ENCODE results near the gene SOD1. TPM values are rescaled to one million over a fixed set of nuclear protein-coding genes. Genes with fewer than 3 reads are reported as not detected.

Gene SOD1
- total RNA-seq, 1 experiment from 2014 or later: 227 TPM

DNA sequence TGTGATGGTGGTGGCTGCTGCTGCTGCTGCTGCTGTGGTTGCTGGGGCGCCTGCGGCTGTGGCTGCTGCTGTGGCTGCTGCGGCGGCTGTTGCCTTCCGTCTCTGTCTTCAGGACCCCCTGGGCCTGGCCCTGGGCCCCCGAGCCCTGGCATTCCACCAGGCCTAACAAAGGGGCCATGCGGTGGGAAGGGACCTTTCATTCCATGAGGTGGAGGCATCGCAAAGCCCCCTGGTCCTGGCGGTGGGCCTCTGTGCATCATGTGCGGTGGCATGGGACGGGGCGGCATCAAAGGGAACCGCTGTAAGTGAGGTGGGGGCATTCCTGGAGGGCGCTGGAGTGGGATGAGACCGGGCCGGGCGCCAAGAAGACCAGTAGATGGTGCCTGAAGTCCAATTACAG is 12.4 kb downstream of the SOD1 start:
- Mint-ChIP-seq H3K9me3 (ENCODE audit: unreplicated experiment) (no peaks in the 10 kb centered on the region), H3K4me3 (ENCODE audit: unreplicated experiment) (peak overlapping the region; percentile 29), H3K27ac (ENCODE audit: unreplicated experiment) (no peak overlapping the region), H3K4me1 (ENCODE audit: low read depth, unreplicated experiment) (peaks cover 6% of the 10 kb centered on the region), H3K27me3 (ENCODE audit: insufficient read depth, unreplicated experiment) (no peaks in the 10 kb centered on the region), H3K36me3 (ENCODE audit: insufficient read depth, unreplicated experiment) (peaks cover 56% of the 10 kb centered on the region)
- Histone ChIP-seq H3K4me3 (ENCODE audit: low read depth, low read length) (no peak overlapping the region), H3K27me3 (replicated peaks; ENCODE audit: control insufficient read depth, insufficient read depth, low read length) (no peaks in the 10 kb centered on the region), H3K4me1 (no peaks in the 10 kb centered on the region; the same call in 1 of the 2 replicates), H3K36me3 (ENCODE audit: control insufficient read depth, insufficient read depth, low read length) (peaks cover 4% of the 10 kb centered on the region; the same call in 1 of the 2 replicates), H3K9me3 (no peaks in the 10 kb centered on the region)
- no peak for DNase-seq
- CTCF ChIA-PET: no interaction called here
- TF ChIP-seq, protein P1, sequence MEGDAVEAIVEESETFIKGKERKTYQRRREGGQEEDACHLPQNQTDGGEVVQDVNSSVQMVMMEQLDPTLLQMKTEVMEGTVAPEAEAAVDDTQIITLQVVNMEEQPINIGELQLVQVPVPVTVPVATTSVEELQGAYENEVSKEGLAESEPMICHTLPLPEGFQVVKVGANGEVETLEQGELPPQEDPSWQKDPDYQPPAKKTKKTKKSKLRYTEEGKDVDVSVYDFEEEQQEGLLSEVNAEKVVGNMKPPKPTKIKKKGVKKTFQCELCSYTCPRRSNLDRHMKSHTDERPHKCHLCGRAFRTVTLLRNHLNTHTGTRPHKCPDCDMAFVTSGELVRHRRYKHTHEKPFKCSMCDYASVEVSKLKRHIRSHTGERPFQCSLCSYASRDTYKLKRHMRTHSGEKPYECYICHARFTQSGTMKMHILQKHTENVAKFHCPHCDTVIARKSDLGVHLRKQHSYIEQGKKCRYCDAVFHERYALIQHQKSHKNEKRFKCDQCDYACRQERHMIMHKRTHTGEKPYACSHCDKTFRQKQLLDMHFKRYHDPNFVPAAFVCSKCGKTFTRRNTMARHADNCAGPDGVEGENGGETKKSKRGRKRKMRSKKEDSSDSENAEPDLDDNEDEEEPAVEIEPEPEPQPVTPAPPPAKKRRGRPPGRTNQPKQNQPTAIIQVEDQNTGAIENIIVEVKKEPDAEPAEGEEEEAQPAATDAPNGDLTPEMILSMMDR (IDR thresholded peaks at IDR 0.05; ENCODE audit: insufficient read depth in 1 of 2, low read depth in 1 of 2, low read length in 1 of 2, severe bottlenecking in 1 of 2, unreplicated experiment in 1 of 2): no peak
- no TSS peak for BruUV-seq (replicated peaks)
- intact Hi-C loops (cut with micrococcal nuclease; ENCODE audit: unreplicated experiment): no loop called here
- POLR2A ChIA-PET: no interaction called here

DNA sequence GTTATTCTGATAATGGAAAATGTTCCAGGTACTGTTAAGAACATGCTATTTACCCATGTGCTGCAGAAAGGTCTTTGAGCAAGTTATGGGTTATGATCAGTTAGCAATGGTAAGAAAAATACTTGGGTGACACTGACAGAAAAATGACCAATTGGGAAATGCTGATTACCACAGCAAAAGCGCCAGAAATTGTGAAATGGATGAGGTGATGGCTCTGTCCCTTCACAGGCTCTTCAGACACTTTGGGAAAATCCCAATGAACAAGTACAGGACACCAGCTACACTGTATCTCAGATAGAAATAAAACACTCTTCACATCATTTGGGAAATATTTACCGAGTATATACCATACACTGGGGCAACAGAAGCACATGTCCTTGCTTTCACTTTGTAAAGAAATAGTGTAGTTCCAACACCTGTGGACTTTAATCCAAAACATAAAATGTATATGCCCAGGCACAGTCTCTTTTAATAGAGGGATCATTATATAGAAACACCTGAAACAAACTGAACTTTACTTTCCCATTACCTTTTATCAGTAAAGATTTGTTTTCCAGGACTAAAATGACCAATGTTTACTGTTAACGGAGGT is 13.9 kb downstream of the SOD1 start:
- intact Hi-C loops (cut with micrococcal nuclease; ENCODE audit: unreplicated experiment): no loop called here
- ChIA-PET POLR2A (no interaction called here), CTCF (no interaction called here)
- H3K27me3 ChIP-seq (replicated peaks; ENCODE audit: control insufficient read depth, insufficient read depth, low read length): no peaks in the 10 kb centered on the region
- no peaks in the 10 kb centered on the region for H3K4me1 ChIP-seq
- H3K4me3 Mint-ChIP-seq (ENCODE audit: unreplicated experiment): no peak overlapping the region
- H3K27me3 Mint-ChIP-seq (ENCODE audit: insufficient read depth, unreplicated experiment): no peaks in the 10 kb centered on the region
- H3K36me3 ChIP-seq (ENCODE audit: control insufficient read depth, insufficient read depth, low read length): peaks cover 2% of the 10 kb centered on the region; the same call in 1 of the 2 replicates
- peaks cover 41% of the 10 kb centered on the region for H3K36me3 Mint-ChIP-seq (ENCODE audit: insufficient read depth, unreplicated experiment)
- no peak overlapping the region for H3K27ac Mint-ChIP-seq (ENCODE audit: unreplicated experiment)
- no TSS peak for BruUV-seq (replicated peaks)
- TF ChIP-seq, protein P1 (IDR thresholded peaks at IDR 0.05; ENCODE audit: insufficient read depth in 1 of 2, low read depth in 1 of 2, low read length in 1 of 2, severe bottlenecking in 1 of 2, unreplicated experiment in 1 of 2): no peak
- no peak for DNase-seq
- no peaks in the 10 kb centered on the region for H3K9me3 Mint-ChIP-seq (ENCODE audit: unreplicated experiment)
- H3K9me3 ChIP-seq: no peaks in the 10 kb centered on the region
- H3K4me1 Mint-ChIP-seq (ENCODE audit: low read depth, unreplicated experiment): peaks cover 6% of the 10 kb centered on the region
- no peak overlapping the region for H3K4me3 ChIP-seq (ENCODE audit: low read depth, low read length)

DNA sequence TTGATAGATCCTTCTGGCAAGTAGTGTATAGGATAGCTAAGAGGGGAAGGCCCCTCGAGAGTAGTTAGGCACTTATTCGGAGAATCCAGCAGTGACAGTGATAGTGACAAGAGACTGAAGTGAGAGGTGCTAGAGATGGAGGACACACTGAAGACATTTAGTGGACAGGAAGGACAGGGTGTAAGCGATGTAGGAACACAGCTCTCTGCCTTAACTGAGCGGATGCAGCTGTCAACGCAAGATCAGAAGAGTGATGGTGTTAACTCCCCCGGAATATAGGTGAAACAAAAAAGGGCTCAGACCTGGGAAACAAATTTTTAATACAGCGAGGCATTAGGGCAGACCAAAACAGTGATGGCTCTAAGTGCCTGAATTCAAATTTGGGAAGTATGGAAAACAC is 15.8 kb downstream of the SOD1 start:
- H3K4me1 ChIP-seq: no peaks in the 10 kb centered on the region
- H3K36me3 Mint-ChIP-seq (ENCODE audit: insufficient read depth, unreplicated experiment): peaks cover 29% of the 10 kb centered on the region
- no peaks in the 10 kb centered on the region for H3K9me3 ChIP-seq
- DNase-seq: no peak
- H3K4me3 Mint-ChIP-seq (ENCODE audit: unreplicated experiment): no peak overlapping the region
- ChIA-PET CTCF (no interaction called here), POLR2A (no interaction called here)
- peaks cover 2% of the 10 kb centered on the region; the same call in 1 of the 2 replicates for H3K36me3 ChIP-seq (ENCODE audit: control insufficient read depth, insufficient read depth, low read length)
- H3K4me3 ChIP-seq (ENCODE audit: low read depth, low read length): no peak overlapping the region
- H3K4me1 Mint-ChIP-seq (ENCODE audit: low read depth, unreplicated experiment): peaks cover 6% of the 10 kb centered on the region
- TF ChIP-seq, protein P1 (IDR thresholded peaks at IDR 0.05; ENCODE audit: insufficient read depth in 1 of 2, low read depth in 1 of 2, low read length in 1 of 2, severe bottlenecking in 1 of 2, unreplicated experiment in 1 of 2): no peak
- H3K9me3 Mint-ChIP-seq (ENCODE audit: unreplicated experiment): no peaks in the 10 kb centered on the region
- intact Hi-C loops (cut with micrococcal nuclease; ENCODE audit: unreplicated experiment): no loop called here
- H3K27me3 ChIP-seq (replicated peaks; ENCODE audit: control insufficient read depth, insufficient read depth, low read length): no peaks in the 10 kb centered on the region
- no peaks in the 10 kb centered on the region for H3K27me3 Mint-ChIP-seq (ENCODE audit: insufficient read depth, unreplicated experiment)
- BruUV-seq (replicated peaks): no TSS peak
- H3K27ac Mint-ChIP-seq (ENCODE audit: unreplicated experiment): no peak overlapping the region

Data from Caco-2 (cell line).